Smooth muscle cell (in vitro differentiated cells): ENCODE measurements around the gene GABBR2. TPM values are rescaled to one million over a fixed set of nuclear protein-coding genes. Genes with fewer than 3 reads are reported as not detected.

ENCODE experiments used
- DNase-seq: peaks from one replicate; lab custom pipeline; 2025; ENCODE audit not compliant: unreplicated experiment; lab: John Stamatoyannopoulos, UW
- H2AFZ ChIP-seq: fragments of 200-600 bp; sonication (generic); 2 replicates; pipeline ENCODE4 v1.6.0; 2016; ENCODE audit warnings: antibody characterized with exemption, low read depth, mild to moderate bottlenecking
- H3F3A ChIP-seq: fragments of 200-600 bp; sonication (generic); 2 replicates; pipeline ENCODE4 v1.6.0; 2017; ENCODE audit warnings: antibody characterized with exemption, low read depth
- H3K27ac ChIP-seq: fragments of 200-600 bp; sonication (generic); 2 replicates; pipeline ENCODE4 v1.5.1; 2016; ENCODE audit warnings: low read depth, mild to moderate bottlenecking
- H3K27me3 ChIP-seq: fragments of 200-600 bp; sonication (generic); 2 replicates; pipeline ENCODE4 v1.6.1; 2016; ENCODE audit warnings: low read depth, mild to moderate bottlenecking
- H3K36me3 ChIP-seq: fragments of 200-600 bp; sonication (generic); 2 replicates; pipeline ENCODE4 v1.5.1; 2016; ENCODE audit warnings: low read depth
- H3K4me1 ChIP-seq: fragments of 200-600 bp; sonication (generic); 2 replicates; pipeline ENCODE4 v1.5.1; 2016; ENCODE audit warnings: low read depth
- H3K4me2 ChIP-seq: fragments of 200-600 bp; sonication (generic); 2 replicates; pipeline ENCODE4 v1.6.0; 2016; ENCODE audit warnings: mild to moderate bottlenecking
- H3K4me3 ChIP-seq: fragments of 200-600 bp; sonication (generic); 2 replicates; pipeline ENCODE4 v1.5.1; 2016; ENCODE audit warnings: mild to moderate bottlenecking
- H3K79me2 ChIP-seq: fragments of 200-600 bp; sonication (generic); 2 replicates; pipeline ENCODE4 v1.6.0; 2016; ENCODE audit warnings: low read depth, mild to moderate bottlenecking
- H3K9ac ChIP-seq: fragments of 200-600 bp; sonication (generic); 2 replicates; pipeline ENCODE4 v1.6.0; 2016; ENCODE audit warnings: low read depth
- H3K9me3 ChIP-seq: fragments of 200-600 bp; sonication (generic); replicated peaks from 2 replicates; pipeline ENCODE4 v1.5.1; 2016; ENCODE audit warnings: low read depth
- H4K20me1 ChIP-seq: fragments of 200-600 bp; sonication (generic); 2 replicates; pipeline ENCODE4 v1.6.0; 2016; ENCODE audit warnings: low read depth
- WGBS: methylation state at CpG from one replicate; pipeline ENCODE4 v1.1.7; 2016; ENCODE audit warnings: low lambda C conversion rate; 5-methylcytosine and 5-hydroxymethylcytosine counted together
- polyA plus RNA-seq: library from polyadenylated mRNA; unstranded; fragments of >200 nt; fragmentation: Nextera tagmentation; extraction: Ambion mirVana; gene quantifications from 2 replicates; pipeline ENCODE4 v1.2.1, GENCODE V29; 2016
- total RNA-seq: library from RNA; depleted of rRNA; stranded (reverse); fragments of >200 nt; gene quantifications from 2 replicates; pipeline ENCODE4 v1.2.3, GENCODE V29; 2014
- TF ChIP-seq, protein P1 (sequence below): fragments of 200-600 bp; sonication (generic); IDR thresholded peaks from 2 replicates; pipeline ENCODE4 v1.5.1; 2017; ENCODE audit warnings: borderline replicate concordance, mild to moderate bottlenecking, antibody characterized with exemption; ENCODE audit not compliant: insufficient read depth, poor library complexity, severe bottlenecking

GABBR2 gene
- total and polyA plus RNA-seq, 2 experiments from 2014 or later, result 0.25 TPM; not detected in 1

DNA sequence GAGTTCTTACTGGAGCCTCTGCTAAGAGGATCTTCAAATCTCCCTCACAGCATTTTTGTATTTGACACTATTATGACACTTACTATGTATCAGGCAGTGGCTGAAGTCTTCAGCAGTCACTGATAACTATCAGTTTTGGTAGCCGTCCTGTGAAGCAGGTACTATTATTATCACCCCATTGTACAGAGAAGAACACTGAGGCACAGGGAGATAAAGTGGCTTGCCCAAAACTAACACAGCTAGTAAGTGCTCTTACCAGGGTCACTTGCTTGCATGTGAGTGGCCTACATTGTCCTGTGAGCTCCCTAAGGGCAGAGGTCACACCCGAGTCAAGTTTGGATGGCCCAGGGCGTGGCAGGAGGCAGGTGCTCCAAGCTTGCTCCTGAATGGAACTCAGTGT lies 16.8 kb downstream of the GABBR2 start:
- H3K79me2 ChIP-seq, result no peaks in the 10 kb centered on the region

DNA sequence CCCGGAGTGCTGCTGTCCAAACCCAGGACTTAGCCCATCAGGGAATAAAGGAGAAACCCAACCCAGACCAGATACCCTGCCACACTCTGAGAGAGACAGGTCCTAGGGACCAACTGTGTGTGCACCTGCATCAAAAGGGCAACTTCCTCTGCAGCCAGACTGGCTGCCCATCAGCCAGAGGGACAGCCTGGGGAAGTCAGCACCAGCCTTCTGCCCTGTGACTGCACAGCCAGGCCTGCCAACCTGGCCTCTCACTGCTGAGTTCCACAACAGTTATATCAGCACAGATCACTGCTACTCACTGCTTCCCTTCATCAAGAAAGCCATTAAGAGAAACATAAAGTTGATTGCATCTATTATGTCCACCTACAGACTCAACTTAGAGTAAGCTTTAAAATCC lies 18.0 kb downstream of the GABBR2 start:
- no peak overlapping the region for H3K27ac ChIP-seq
- peaks cover 16% of the 10 kb centered on the region for H3K27me3 ChIP-seq
- no peak overlapping the region for H3K4me2 ChIP-seq
- H4K20me1 ChIP-seq, result no peaks in the 10 kb centered on the region
- no peaks in the 10 kb centered on the region for H3K9me3 ChIP-seq
- no peaks in the 10 kb centered on the region for H3K4me1 ChIP-seq
- no peak overlapping the region for H3K9ac ChIP-seq
- no peaks in the 10 kb centered on the region for H3K36me3 ChIP-seq
- WGBS, result 64% methylated on average over 1 of the region's 1 CpG
- no peak overlapping the region for H3K4me3 ChIP-seq
- TF ChIP-seq, protein P1, sequence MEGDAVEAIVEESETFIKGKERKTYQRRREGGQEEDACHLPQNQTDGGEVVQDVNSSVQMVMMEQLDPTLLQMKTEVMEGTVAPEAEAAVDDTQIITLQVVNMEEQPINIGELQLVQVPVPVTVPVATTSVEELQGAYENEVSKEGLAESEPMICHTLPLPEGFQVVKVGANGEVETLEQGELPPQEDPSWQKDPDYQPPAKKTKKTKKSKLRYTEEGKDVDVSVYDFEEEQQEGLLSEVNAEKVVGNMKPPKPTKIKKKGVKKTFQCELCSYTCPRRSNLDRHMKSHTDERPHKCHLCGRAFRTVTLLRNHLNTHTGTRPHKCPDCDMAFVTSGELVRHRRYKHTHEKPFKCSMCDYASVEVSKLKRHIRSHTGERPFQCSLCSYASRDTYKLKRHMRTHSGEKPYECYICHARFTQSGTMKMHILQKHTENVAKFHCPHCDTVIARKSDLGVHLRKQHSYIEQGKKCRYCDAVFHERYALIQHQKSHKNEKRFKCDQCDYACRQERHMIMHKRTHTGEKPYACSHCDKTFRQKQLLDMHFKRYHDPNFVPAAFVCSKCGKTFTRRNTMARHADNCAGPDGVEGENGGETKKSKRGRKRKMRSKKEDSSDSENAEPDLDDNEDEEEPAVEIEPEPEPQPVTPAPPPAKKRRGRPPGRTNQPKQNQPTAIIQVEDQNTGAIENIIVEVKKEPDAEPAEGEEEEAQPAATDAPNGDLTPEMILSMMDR, result no peak
- no peaks in the 10 kb centered on the region for H3F3A ChIP-seq
- no peak for DNase-seq
- no peak overlapping the region for H2AFZ ChIP-seq
- no peaks in the 10 kb centered on the region for H3K79me2 ChIP-seq

More for the DNA sequence above, 16.8 kb downstream of the GABBR2 start:
- Histone ChIP-seq H3F3A (no peaks in the 10 kb centered on the region), H3K9ac (no peak overlapping the region), H3K9me3 (no peaks in the 10 kb centered on the region), H3K4me3 (no peak overlapping the region), H3K27me3 (peaks cover 21% of the 10 kb centered on the region), H3K4me1 (no peaks in the 10 kb centered on the region), H3K27ac (no peak overlapping the region), H3K36me3 (no peaks in the 10 kb centered on the region), H3K4me2 (no peak overlapping the region), H2AFZ (no peak overlapping the region), H4K20me1 (no peaks in the 10 kb centered on the region)
- TF ChIP-seq, protein P1, result no peak
- DNase-seq, result no peak
- 84% methylated on average over 3 of the region's 3 CpGs for WGBS

DNA sequence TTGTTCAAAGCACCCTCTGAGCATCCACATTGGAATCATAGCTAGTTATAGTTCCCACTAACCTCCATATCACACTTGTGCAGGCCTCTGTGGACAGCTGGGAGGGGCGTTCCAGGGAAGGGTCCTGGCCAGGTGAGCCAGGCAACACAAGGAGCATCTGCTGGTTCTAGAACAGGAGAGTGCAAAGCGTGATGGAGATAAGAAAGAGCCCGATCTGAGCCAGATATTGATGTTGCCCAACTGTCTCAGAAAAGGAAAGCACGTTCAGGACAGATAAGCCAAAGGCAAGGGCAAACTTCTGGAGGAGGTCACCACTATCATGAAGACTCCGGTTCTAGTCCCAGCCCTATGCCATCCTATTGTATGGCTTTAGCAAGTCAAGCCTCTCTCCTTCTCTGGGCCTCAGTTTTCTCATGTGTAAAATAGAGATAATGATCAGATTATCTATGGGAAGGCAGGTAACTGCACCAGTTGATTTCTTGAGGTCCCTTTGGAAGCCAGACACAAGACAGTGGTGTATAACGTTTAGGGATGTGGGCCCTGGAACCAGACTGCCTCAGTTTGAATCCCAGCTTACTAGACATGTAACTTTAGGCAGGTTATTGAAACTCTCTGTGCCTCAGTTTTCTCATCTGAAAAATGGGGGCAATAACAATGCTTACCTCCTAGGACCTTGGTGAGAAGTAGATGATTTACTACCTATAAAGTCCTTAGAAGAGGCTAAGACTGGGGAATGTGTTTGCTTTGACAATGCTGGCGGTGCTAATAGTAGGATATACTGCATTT lies 19.8 kb downstream of the GABBR2 start:
- Histone ChIP-seq H3F3A (no peaks in the 10 kb centered on the region), H3K4me2 (no peak overlapping the region), H4K20me1 (no peaks in the 10 kb centered on the region), H3K4me3 (no peak overlapping the region), H3K4me1 (no peaks in the 10 kb centered on the region), H3K9me3 (no peaks in the 10 kb centered on the region), H3K36me3 (no peaks in the 10 kb centered on the region), H3K27ac (no peak overlapping the region), H3K9ac (no peak overlapping the region), H3K79me2 (no peaks in the 10 kb centered on the region), H2AFZ (no peak overlapping the region), H3K27me3 (peaks cover 11% of the 10 kb centered on the region)
- WGBS, result 83% methylated on average over 7 of the region's 7 CpGs
- no peak for DNase-seq
- TF ChIP-seq, protein P1, result no peak

DNA sequence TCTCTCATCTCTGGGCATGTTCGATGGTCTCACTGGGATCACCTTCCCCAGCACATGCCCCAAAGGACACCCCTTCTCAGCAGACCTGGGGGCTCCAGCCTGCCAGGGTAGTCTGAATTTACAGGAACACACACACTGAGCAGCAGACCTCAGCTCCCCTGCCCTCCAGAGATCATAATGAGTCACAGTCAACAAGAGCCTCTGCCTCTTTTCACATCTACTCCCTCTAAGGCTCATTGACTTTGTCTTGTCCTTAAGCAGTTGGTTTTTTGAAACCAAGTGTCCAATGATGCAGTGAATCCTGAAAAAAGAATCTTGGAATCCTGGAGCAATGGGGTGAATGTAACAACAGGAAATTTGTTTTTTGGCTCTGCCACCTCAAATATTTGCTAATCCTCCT lies 20.8 kb downstream of the GABBR2 start:
- H3K9ac ChIP-seq, result no peak overlapping the region
- no peak overlapping the region for H3K4me2 ChIP-seq
- no peaks in the 10 kb centered on the region for H4K20me1 ChIP-seq
- no peak overlapping the region for H3K27ac ChIP-seq
- no peak overlapping the region for H2AFZ ChIP-seq
- no peaks in the 10 kb centered on the region for H3K9me3 ChIP-seq
- TF ChIP-seq, protein P1, result no peak
- no peaks in the 10 kb centered on the region for H3K79me2 ChIP-seq
- whole genome bisulfite sequencing, result 93% methylated on average over 1 of the region's 1 CpG
- DNase-seq, result no peak
- H3F3A ChIP-seq, result no peaks in the 10 kb centered on the region
- H3K36me3 ChIP-seq, result no peaks in the 10 kb centered on the region
- no peak overlapping the region for H3K4me3 ChIP-seq
- peaks cover 11% of the 10 kb centered on the region for H3K27me3 ChIP-seq
- no peaks in the 10 kb centered on the region for H3K4me1 ChIP-seq
